22Rv1 (cell line): ENCODE data around the gene HUWE1.

Source experiments
- H3K27ac ChIP-seq: fragments of 450-650 bp; 2 replicates; pipeline ENCODE4 v1.5.1; 2017
- CTCF ChIP-seq: fragments of 450-650 bp; IDR thresholded peaks from 2 replicates; pipeline ENCODE4 v1.5.1; 2017; ENCODE audit warnings: mild to moderate bottlenecking
- ZFX ChIP-seq: fragments of 450-650 bp; IDR thresholded peaks from 2 replicates; pipeline ENCODE4 v1.6.1; 2017; ENCODE audit warnings: antibody characterized with exemption, borderline replicate concordance

HUWE1 gene

DNA sequence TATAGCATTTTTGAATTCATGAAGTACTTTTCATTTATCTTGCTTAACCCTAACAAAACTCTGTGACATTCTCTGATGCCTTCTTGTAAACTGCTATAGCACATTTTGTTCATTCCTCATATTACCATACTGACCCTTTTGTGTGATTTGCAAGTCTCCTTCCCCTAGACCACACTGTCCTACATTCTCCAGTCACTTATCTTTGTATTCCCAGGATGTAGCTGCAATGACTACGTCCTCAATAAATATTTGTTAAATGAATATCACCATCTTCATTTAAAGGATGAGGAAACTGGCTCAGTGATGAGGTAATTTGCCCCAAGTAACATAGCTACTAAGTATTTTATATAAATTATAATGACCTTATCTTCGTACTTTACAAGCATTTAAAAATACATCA lies 11.9 kb downstream of the HUWE1 start:
- H3K27ac ChIP-seq: 0 out of 2 replicates have a peak overlapping the region, but pooled peaks have one; percentile 1
- TF ChIP-seq CTCF: no peak
- TF ChIP-seq ZFX: no peak

- no peak for TF ChIP-seq ZFX
- no peak for TF ChIP-seq CTCF
- no peak overlapping the region for H3K27ac ChIP-seq
These were observed 17.3 kb downstream of the HUWE1 start for GRCh38 chrX:53669258-53669657.

GRCh38 chrX:53666171-53666570 lies 20.3 kb downstream of the HUWE1 start:
- TF ChIP-seq ZFX: no peak
- no peak for TF ChIP-seq CTCF
- no peak overlapping the region for H3K27ac ChIP-seq

GRCh38 chrX:53660004-53660403 lies 26.5 kb downstream of the HUWE1 start:
- TF ChIP-seq ZFX: no peak
- TF ChIP-seq CTCF: no peak

GRCh38 chrX:53659039-53659438 lies 27.5 kb downstream of the HUWE1 start:
- TF ChIP-seq CTCF (no peak), ZFX (no peak)

More at GRCh38 chrX:53660004-53660403, 26.5 kb downstream of the HUWE1 start:
- no peak overlapping the region for H3K27ac ChIP-seq

GRCh38 chrX:53656845-53657244 lies 29.7 kb downstream of the HUWE1 start:
- H3K27ac ChIP-seq: no peak overlapping the region
- TF ChIP-seq ZFX (no peak), CTCF (no peak)

More at GRCh38 chrX:53659039-53659438, 27.5 kb downstream of the HUWE1 start:
- no peak overlapping the region for H3K27ac ChIP-seq

DNA sequence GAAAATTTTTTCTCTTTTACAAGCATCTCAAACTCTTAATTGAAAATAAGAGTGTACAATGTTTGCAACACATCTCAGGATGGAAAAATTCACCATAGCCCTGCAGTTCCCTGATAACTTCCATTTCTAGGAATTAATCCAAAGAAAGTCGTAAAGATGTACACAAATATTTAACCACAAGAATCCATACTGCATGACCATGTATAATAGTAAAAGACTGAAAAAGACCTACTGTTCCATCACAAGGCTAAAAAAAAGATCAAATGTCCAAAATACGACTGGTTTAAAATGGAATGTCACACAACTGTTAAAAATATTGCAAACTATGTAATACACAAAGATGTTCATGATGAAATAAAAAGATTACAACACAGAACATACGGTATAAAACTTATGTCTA lies 32.1 kb downstream of the HUWE1 start:
- no peak for TF ChIP-seq CTCF
- TF ChIP-seq ZFX: no peak
- H3K27ac ChIP-seq: no peak overlapping the region
